GM12872 (cell line): ENCODE measurements around the gene FAR1.

Experiments
- CTCF ChIP-seq: IDR thresholded peaks from 3 replicates; pipeline ENCODE4 v1.5.1; 2011; ENCODE audit warnings: low read depth, mild to moderate bottlenecking, low read length, moderate library complexity; ENCODE audit not compliant: insufficient read depth

The FAR1 gene

GRCh38 chr11:13644997-13645687 is 23.3 kb upstream of the FAR1 start:
- TF ChIP-seq CTCF = no peak

- TF ChIP-seq CTCF = no peak
Measured at GRCh38 chr11:13647391-13647790, 21.1 kb upstream of the FAR1 start.

- no peak for TF ChIP-seq CTCF
Measured at GRCh38 chr11:13649619-13650018, 18.8 kb upstream of the FAR1 start.

- no peak for TF ChIP-seq CTCF
Measured at GRCh38 chr11:13661074-13661623, 7.3 kb upstream of the FAR1 start.

GRCh38 chr11:13663631-13664071 is 4.8 kb upstream of the FAR1 start:
- TF ChIP-seq CTCF = no peak

- TF ChIP-seq CTCF = no peak
Measured at GRCh38 chr11:13664351-13664750, 4.1 kb upstream of the FAR1 start.

GRCh38 chr11:13666708-13667107 is 1.8 kb upstream of the FAR1 start:
- TF ChIP-seq CTCF = no peak
